ENCODE results near the gene BACH2.

BACH2 gene

DNA sequence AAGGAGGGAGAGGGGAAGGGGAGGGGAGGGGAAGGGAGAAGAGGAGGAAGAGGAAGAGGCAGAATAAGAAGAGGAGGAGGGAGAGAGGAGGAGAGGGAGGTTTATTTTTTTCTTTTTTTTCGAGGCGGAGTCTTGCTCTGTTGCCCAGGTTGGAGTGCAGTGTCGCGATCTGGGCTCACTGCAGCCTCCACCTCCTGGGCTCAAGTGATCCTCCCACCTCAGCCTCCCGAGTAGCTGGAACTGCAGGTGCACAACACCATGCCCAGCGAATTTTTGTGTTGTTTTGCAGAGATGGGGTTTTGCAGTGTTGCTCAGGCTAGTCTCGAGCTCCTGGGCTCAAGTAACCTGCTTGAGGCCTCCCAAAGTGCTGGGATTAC, 408.5 kb downstream of the BACH2 start:
- no peak overlapping the region for H3K9ac ChIP-seq
- H3K27ac ChIP-seq, result no peak overlapping the region
- no peaks in the 10 kb centered on the region for H3K27me3 ChIP-seq (ENCODE audit: insufficient read depth, low read depth)
- no peak overlapping the region for H3K4me3 ChIP-seq (IDR thresholded peaks at IDR 0.05; ENCODE audit: insufficient read depth, low read depth, low read length)
- H3K79me2 ChIP-seq (ENCODE audit: insufficient read depth, low read depth), result no peaks in the 10 kb centered on the region
- no peak overlapping the region for H3K4me2 ChIP-seq
- H4K20me1 ChIP-seq (ENCODE audit: insufficient read depth), result no peaks in the 10 kb centered on the region
- H3K36me3 ChIP-seq (ENCODE audit: insufficient read depth), result no peaks in the 10 kb centered on the region
- TF ChIP-seq, protein P1, sequence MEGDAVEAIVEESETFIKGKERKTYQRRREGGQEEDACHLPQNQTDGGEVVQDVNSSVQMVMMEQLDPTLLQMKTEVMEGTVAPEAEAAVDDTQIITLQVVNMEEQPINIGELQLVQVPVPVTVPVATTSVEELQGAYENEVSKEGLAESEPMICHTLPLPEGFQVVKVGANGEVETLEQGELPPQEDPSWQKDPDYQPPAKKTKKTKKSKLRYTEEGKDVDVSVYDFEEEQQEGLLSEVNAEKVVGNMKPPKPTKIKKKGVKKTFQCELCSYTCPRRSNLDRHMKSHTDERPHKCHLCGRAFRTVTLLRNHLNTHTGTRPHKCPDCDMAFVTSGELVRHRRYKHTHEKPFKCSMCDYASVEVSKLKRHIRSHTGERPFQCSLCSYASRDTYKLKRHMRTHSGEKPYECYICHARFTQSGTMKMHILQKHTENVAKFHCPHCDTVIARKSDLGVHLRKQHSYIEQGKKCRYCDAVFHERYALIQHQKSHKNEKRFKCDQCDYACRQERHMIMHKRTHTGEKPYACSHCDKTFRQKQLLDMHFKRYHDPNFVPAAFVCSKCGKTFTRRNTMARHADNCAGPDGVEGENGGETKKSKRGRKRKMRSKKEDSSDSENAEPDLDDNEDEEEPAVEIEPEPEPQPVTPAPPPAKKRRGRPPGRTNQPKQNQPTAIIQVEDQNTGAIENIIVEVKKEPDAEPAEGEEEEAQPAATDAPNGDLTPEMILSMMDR (conservative IDR thresholded peaks at IDR 0.05; ENCODE audit: low read depth, low read length), result no peak
- H2AFZ ChIP-seq (ENCODE audit: low read depth), result no peak overlapping the region
- H3K4me1 ChIP-seq (ENCODE audit: low read depth, poor library complexity, severe bottlenecking), result no peaks in the 10 kb centered on the region

DNA sequence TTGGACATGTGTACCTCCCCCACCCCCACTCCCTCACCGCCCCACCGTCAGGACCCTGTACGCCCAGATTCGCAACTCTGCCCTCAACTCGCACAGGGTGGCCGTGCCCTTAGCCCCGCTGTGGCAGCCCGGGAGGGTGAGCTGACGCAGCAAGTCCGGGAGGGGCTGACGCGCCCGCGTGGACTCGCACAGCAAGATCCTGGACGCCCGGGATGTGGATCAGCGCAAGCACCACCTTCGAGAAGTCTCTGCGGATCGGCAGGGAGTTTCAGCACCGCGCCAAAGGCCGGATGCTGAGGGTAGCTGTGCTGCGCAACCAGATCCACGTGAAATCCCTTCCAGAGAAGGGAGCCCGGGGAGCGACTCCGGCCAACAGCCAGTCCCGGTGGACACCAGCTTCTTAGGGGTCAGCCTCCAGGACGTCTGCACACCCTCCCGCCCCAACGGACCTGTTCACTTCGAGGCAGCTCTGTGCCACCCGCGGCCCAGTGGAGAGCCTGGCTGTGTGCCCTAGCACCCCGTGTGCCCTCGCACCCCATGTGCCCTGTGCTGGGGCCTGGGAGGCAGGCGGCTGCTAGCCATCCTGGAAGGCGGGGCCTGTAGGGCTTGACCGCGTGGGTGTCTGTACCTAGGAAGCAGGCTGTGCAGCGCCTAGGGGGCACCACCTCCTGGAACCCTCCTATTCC, 409.0 kb downstream of the BACH2 start:
- Histone ChIP-seq H2AFZ (ENCODE audit: low read depth) (no peak overlapping the region), H3K4me2 (no peak overlapping the region)

DNA sequence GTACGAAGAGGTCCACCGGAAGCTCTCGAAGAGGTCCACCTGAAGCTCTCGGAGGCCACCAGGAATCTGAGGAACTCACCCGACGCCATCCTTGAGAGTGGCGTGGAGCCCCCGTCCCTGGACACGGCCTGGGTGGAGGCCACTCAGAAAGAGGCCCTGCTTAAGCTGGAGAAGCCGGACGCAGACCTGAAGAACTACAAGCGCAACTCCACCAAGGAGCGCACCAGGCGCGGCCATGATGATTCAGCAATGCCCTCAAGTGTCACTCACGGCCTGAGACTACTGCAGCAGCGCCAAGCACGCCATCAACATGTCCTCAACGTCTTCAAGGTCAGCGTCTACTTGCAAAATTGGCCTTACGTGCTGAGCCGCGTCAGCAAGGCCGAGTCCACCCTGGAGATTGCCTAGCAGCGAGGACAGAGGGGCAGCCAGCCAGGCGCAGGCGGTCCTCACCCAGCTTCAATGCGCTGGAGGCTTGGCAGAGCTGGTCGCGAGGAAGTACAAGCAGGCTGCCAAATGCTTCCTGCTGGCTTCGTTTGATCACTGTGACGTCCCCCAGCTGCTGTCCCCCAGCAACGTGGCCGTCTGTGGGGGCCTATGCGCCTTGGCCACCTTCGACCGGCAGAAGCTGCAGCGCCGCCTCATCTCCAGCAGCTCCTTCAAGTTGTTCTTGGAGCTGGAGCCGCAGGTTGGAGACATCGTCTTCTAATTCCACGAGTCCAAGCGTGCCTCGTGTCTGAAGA, 410.1 kb downstream of the BACH2 start:
- Histone ChIP-seq H3K9ac (no peak overlapping the region), H4K20me1 (ENCODE audit: insufficient read depth) (no peaks in the 10 kb centered on the region), H3K4me1 (ENCODE audit: low read depth, poor library complexity, severe bottlenecking) (no peaks in the 10 kb centered on the region), H3K27me3 (ENCODE audit: insufficient read depth, low read depth) (no peaks in the 10 kb centered on the region), H3K4me2 (no peak overlapping the region), H2AFZ (ENCODE audit: low read depth) (no peak overlapping the region), H3K27ac (no peak overlapping the region), H3K79me2 (ENCODE audit: insufficient read depth, low read depth) (no peaks in the 10 kb centered on the region), H3K4me3 (IDR thresholded peaks at IDR 0.05; ENCODE audit: insufficient read depth, low read depth, low read length) (no peak overlapping the region), H3K36me3 (ENCODE audit: insufficient read depth) (no peaks in the 10 kb centered on the region)
- TF ChIP-seq, protein P1 (conservative IDR thresholded peaks at IDR 0.05; ENCODE audit: low read depth, low read length), result no peak

More for the DNA sequence above, 409.0 kb downstream of the BACH2 start:
- H3K27me3 ChIP-seq (ENCODE audit: insufficient read depth, low read depth), result no peaks in the 10 kb centered on the region
- no peaks in the 10 kb centered on the region for H4K20me1 ChIP-seq (ENCODE audit: insufficient read depth)
- TF ChIP-seq, protein P1 (conservative IDR thresholded peaks at IDR 0.05; ENCODE audit: low read depth, low read length), result no peak
- H3K4me3 ChIP-seq (IDR thresholded peaks at IDR 0.05; ENCODE audit: insufficient read depth, low read depth, low read length), result no peak overlapping the region
- no peaks in the 10 kb centered on the region for H3K79me2 ChIP-seq (ENCODE audit: insufficient read depth, low read depth)
- H3K4me1 ChIP-seq (ENCODE audit: low read depth, poor library complexity, severe bottlenecking), result no peaks in the 10 kb centered on the region
- H3K27ac ChIP-seq, result no peak overlapping the region
- H3K9ac ChIP-seq, result no peak overlapping the region
- H3K36me3 ChIP-seq (ENCODE audit: insufficient read depth), result no peaks in the 10 kb centered on the region
